ENCODE data around the gene RPS14. TPM values are rescaled to one million over a fixed set of nuclear protein-coding genes. Genes with fewer than 3 reads are reported as not detected.

Gene RPS14
- polyA plus RNA-seq, 1 donor from 2014 or later, result 3,490 TPM

- Histone ChIP-seq H3K4me2 (ENCODE audit: low read length) (no peak overlapping the region), H3F3A (ENCODE audit: insufficient read depth, low read length, poor library complexity, severe bottlenecking) (no peaks in the 10 kb centered on the region), H3K36me3 (ENCODE audit: insufficient read depth, low read length) (no peaks in the 10 kb centered on the region), H3K9me3 (ENCODE audit: low read length) (no peaks in the 10 kb centered on the region), H3K9me2 (ENCODE audit: insufficient read depth, low read length) (no peaks in the 10 kb centered on the region), H3K9ac (ENCODE audit: low read length) (no peak overlapping the region), H3K27me3 (ENCODE audit: insufficient read depth, low read depth, low read length) (no peaks in the 10 kb centered on the region), H2AFZ (ENCODE audit: low read depth, low read length) (no peak overlapping the region), H3K4me3 (ENCODE audit: low read length) (no peak overlapping the region), H3K27ac (ENCODE audit: low read length) (no peak overlapping the region), H4K20me1 (ENCODE audit: insufficient read depth) (no peaks in the 10 kb centered on the region), H3K79me2 (replicated peaks; ENCODE audit: insufficient read depth, low read length) (no peaks in the 10 kb centered on the region)
- TF ChIP-seq CTCF (IDR thresholded peaks at IDR 0.05; ENCODE audit: poor library complexity, severe bottlenecking) (no peak), SMC3 (conservative IDR thresholded peaks at IDR 0.05; ENCODE audit: poor library complexity) (no peak), MXI1 (conservative IDR thresholded peaks at IDR 0.05; ENCODE audit: poor library complexity, severe bottlenecking) (no peak), POLR2AphosphoS5 (IDR thresholded peaks at IDR 0.05) (no peak), REST (IDR thresholded peaks at IDR 0.05; ENCODE audit: borderline replicate concordance) (no peak), EP300 (conservative IDR thresholded peaks at IDR 0.05; ENCODE audit: poor library complexity, severe bottlenecking) (no peak), EZH2 (IDR thresholded peaks at IDR 0.05; ENCODE audit: borderline replicate concordance, insufficient read depth, low read length, poor library complexity, severe bottlenecking) (no peak), TAF1 (IDR thresholded peaks at IDR 0.05; ENCODE audit: low read depth) (no peak), RAD21 (conservative IDR thresholded peaks at IDR 0.05) (no peak)
These were observed 38.1 kb downstream of the RPS14 start for GRCh38 chr5:150411245-150411979.

GRCh38 chr5:150410524-150411244 lies 38.9 kb downstream of the RPS14 start:
- Histone ChIP-seq H4K20me1 (ENCODE audit: insufficient read depth) (no peaks in the 10 kb centered on the region), H3F3A (ENCODE audit: insufficient read depth, low read length, poor library complexity, severe bottlenecking) (no peaks in the 10 kb centered on the region), H3K4me3 (ENCODE audit: low read length) (no peak overlapping the region), H3K79me2 (replicated peaks; ENCODE audit: insufficient read depth, low read length) (no peaks in the 10 kb centered on the region), H3K27me3 (ENCODE audit: insufficient read depth, low read depth, low read length) (no peaks in the 10 kb centered on the region), H3K36me3 (ENCODE audit: insufficient read depth, low read length) (no peaks in the 10 kb centered on the region), H3K9me2 (ENCODE audit: insufficient read depth, low read length) (no peaks in the 10 kb centered on the region), H3K4me2 (ENCODE audit: low read length) (no peak overlapping the region), H2AFZ (ENCODE audit: low read depth, low read length) (no peak overlapping the region), H3K9me3 (ENCODE audit: low read length) (no peaks in the 10 kb centered on the region), H3K9ac (ENCODE audit: low read length) (no peak overlapping the region), H3K27ac (ENCODE audit: low read length) (no peak overlapping the region)
- no peak for TF ChIP-seq MXI1 (conservative IDR thresholded peaks at IDR 0.05; ENCODE audit: poor library complexity, severe bottlenecking)
- TF ChIP-seq SMC3 (conservative IDR thresholded peaks at IDR 0.05; ENCODE audit: poor library complexity), result no peak
- no peak for TF ChIP-seq RAD21 (conservative IDR thresholded peaks at IDR 0.05)
- no peak for TF ChIP-seq REST (IDR thresholded peaks at IDR 0.05; ENCODE audit: borderline replicate concordance)
- TF ChIP-seq CTCF (IDR thresholded peaks at IDR 0.05; ENCODE audit: poor library complexity, severe bottlenecking), result no peak
- TF ChIP-seq POLR2AphosphoS5 (IDR thresholded peaks at IDR 0.05), result no peak
- no peak for TF ChIP-seq TAF1 (IDR thresholded peaks at IDR 0.05; ENCODE audit: low read depth)
- no peak for TF ChIP-seq EZH2 (IDR thresholded peaks at IDR 0.05; ENCODE audit: borderline replicate concordance, insufficient read depth, low read length, poor library complexity, severe bottlenecking)
- TF ChIP-seq EP300 (conservative IDR thresholded peaks at IDR 0.05; ENCODE audit: poor library complexity, severe bottlenecking), result no peak

Measured in neural cell (in vitro differentiated cells).